OCI-LY7 (cell line): ENCODE measurements around the gene LTBR.

ENCODE experiments used
- CTCF ChIP-seq: fragments of 200-600 bp; sonication (generic); conservative IDR thresholded peaks from 2 replicates; pipeline ENCODE4 v1.5.1; 2014; ENCODE audit warnings: mild to moderate bottlenecking, antibody characterized with exemption, low read length, moderate library complexity, mixed read lengths
- EZH2phosphoT487 ChIP-seq: fragments of 200-600 bp; sonication (generic); IDR thresholded peaks from 2 replicates; pipeline ENCODE4 v1.6.1; 2018; ENCODE audit warnings: low read depth, borderline replicate concordance, mild to moderate bottlenecking, mixed run types, antibody characterized with exemption, low read length, moderate library complexity, mixed read lengths

- no peak for TF ChIP-seq CTCF
- TF ChIP-seq EZH2phosphoT487 = no peak
Measured at GRCh38 chr12:6382982-6383381, 980 bp upstream of the LTBR start.
